Measurements from ENCODE around the gene EEF1A2. TPM values are rescaled to one million over a fixed set of nuclear protein-coding genes. Genes with fewer than 3 reads are reported as not detected.

Gene EEF1A2
- total and polyA plus RNA-seq, 2 of the 4 experiments (the other 2 are of a cell fraction), result 1.3 to 4.6 TPM

DNA sequence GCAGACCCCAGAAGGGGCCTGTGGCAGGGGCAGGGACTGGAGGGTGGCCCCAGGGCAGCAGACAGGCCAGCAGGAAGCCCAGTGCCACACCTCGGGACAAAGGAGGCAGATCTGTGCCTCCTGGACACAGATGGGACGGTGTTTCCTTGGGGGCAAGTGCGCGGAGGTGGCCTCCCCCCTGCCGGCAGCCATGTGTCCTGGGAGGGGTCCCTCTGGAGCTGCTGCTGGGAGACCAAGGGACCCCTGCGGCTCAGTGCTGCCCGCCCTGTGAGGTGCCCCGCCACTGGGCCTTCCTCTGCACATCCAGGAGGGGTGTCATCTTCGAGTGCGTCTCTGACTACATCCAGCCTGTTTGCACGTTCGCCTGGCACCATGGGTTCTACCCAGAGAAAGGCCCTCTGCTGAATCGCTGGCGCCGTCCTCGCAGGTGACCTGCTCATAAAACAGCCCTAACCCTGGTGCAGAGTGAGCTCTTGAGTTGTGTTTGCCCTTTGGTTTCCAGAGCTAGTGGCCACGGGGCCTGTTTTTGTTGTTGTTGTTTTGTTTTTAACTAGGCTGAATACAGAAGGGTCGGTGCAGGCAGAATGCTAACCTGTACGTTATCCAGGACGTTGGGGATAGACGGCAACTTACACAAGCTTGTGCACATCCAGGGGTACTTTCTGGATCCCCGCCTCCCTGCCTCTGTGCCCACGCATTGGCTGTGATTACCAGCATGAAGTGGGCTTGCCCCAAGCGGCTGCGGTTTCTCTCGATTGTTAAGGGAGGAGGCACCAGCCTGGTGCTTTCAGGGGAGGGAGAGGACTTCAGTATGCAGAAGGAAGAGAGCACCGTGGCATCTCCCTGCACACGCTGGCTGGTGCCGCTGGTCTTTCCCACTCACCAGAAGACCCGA lies 25.1 kb downstream of the EEF1A2 start:
- H3K23ac ChIP-seq (ENCODE audit: low read depth, low read length), result no peak overlapping the region
- H4K5ac ChIP-seq (ENCODE audit: low read depth, low read length), result no peak overlapping the region
- H4K91ac ChIP-seq (ENCODE audit: insufficient read depth, low read depth, low read length), result no peak overlapping the region
- in situ Hi-C loops (cut with MboI; ENCODE audit: low sequenced_read_pairs) (no loop called here), intact Hi-C loops (cut with micrococcal nuclease) (no loop called here), dilution Hi-C loops (cut with HindIII; ENCODE audit: low sequenced_read_pairs, unreplicated experiment) (no loop called here)
- no peak overlapping the region for H2AK9ac ChIP-seq (replicated peaks; ENCODE audit: low read depth, low read length, poor library complexity)
- no peaks in the 10 kb centered on the region for H3K4me1 ChIP-seq (ENCODE audit: control insufficient read depth, insufficient read depth, low read length)
- TF ChIP-seq FOS (IDR thresholded peaks at IDR 0.05; ENCODE audit: low read depth, low read length) (no peak), NFE2L2 (IDR thresholded peaks at IDR 0.05; ENCODE audit: low read depth, low read length) (no peak), MAFK (IDR thresholded peaks at IDR 0.05; ENCODE audit: low read depth, low read length) (no peak)
- ATAC-seq (ENCODE audit: low read depth), result no peak
- no peak overlapping the region for H3K4me3 ChIP-seq (ENCODE audit: insufficient read depth, low read depth, low read length)
- no peak overlapping the region for H2BK120ac ChIP-seq (ENCODE audit: low read depth, low read length)
- H4K20me1 ChIP-seq (ENCODE audit: insufficient read depth, low read length), result no peaks in the 10 kb centered on the region; the same call in 1 of the 2 replicates
- no peak overlapping the region for H3K18ac ChIP-seq (ENCODE audit: low read depth, low read length)
- no peak overlapping the region for H3K9ac ChIP-seq (ENCODE audit: low read depth, low read length)
- DNase-seq, result no peak
- no peak overlapping the region for H3K14ac ChIP-seq (replicated peaks; ENCODE audit: low read depth, low read length)
- BruUV-seq (replicated peaks), result no TSS peak
- H3K9me1 ChIP-seq (ENCODE audit: insufficient read depth, low read length), result no peaks in the 10 kb centered on the region
- no peak overlapping the region for H3K27ac ChIP-seq (ENCODE audit: insufficient read depth, low read length)
- H4K8ac ChIP-seq (ENCODE audit: low read depth in 2 of 2, low read length in 2 of 2), result no peak overlapping the region
- no peak overlapping the region for H3K4me2 ChIP-seq (ENCODE audit: low read depth, low read length)
- no peaks in the 10 kb centered on the region for H3K36me3 ChIP-seq (ENCODE audit: control insufficient read depth, insufficient read depth, low read length)
- no peak overlapping the region for H2BK5ac ChIP-seq (ENCODE audit: low read depth, low read length, poor library complexity, severe bottlenecking)
- H3K56ac ChIP-seq (ENCODE audit: extremely low read depth, insufficient read depth, low read length), result no peak overlapping the region
- POLR2A ChIA-PET (ENCODE audit: unreplicated experiment), result no interaction called here
- peaks cover 75% of the 10 kb centered on the region for H3K27me3 ChIP-seq (ENCODE audit: control insufficient read depth, insufficient read depth, low read length)
- H2BK15ac ChIP-seq (ENCODE audit: low read depth, low read length), result no peak overlapping the region
- H3K9me3 ChIP-seq (ENCODE audit: control insufficient read depth, insufficient read depth, low read length), result no peaks in the 10 kb centered on the region
- 48% methylated on average over 10 of the region's 30 CpGs; no CpG with 5 or more reads in 1 of the 2 experiments for WGBS, 2 experiments (ENCODE audit: extremely low coverage in 2 of 2, insufficient read length in 1 of 2)
- no peak overlapping the region for H2AFZ ChIP-seq (replicated peaks; ENCODE audit: low read length, poor library complexity)
- no peak overlapping the region for H2BK20ac ChIP-seq (ENCODE audit: low read depth, low read length)
- no peak overlapping the region for H2AK5ac ChIP-seq (ENCODE audit: low read depth, low read length)
- CTCF ChIA-PET, result no interaction called here
- H3K4ac ChIP-seq (ENCODE audit: low read depth, low read length), result no peak overlapping the region
- H3K79me1 ChIP-seq (ENCODE audit: low read depth in 1 of 2, low read length in 2 of 2), result no peaks in the 10 kb centered on the region

All from IMR-90 (cell line).